ENCODE measurements around the gene PHRF1. TPM values are rescaled to one million over a fixed set of nuclear protein-coding genes. Genes with fewer than 3 reads are reported as not detected.
"Not testable (repeated sequence)": the region's sequence is repeated elsewhere in the genome, so short reads cannot be mapped to it uniquely, and the experiment has no call there.

Gene PHRF1
- total RNA-seq, 2 donors from 2014 or later: 20.8 to 55.2 TPM

GRCh38 chr11:643366-643765 is 67.1 kb downstream of the PHRF1 start:
- no peaks in the 10 kb centered on the region for H3K9me3 ChIP-seq
- no peak overlapping the region for H3K4me3 ChIP-seq
- H3K27ac ChIP-seq: no peak overlapping the region
- intact Hi-C loops (cut with DNase I): no loop called here
- 91% methylated on average over 9 of the region's 9 CpGs for WGBS
- no peaks in the 10 kb centered on the region for H3K4me1 ChIP-seq (replicated peaks)
- TF ChIP-seq CTCF (IDR thresholded peaks at IDR 0.05) (no peak), POLR2A (IDR thresholded peaks at IDR 0.05) (no peak), POLR2AphosphoS5 (IDR thresholded peaks at IDR 0.05) (no peak)
- H3K27me3 ChIP-seq (replicated peaks; ENCODE audit: insufficient read depth): no peaks in the 10 kb centered on the region
- no peak for DNase-seq (ENCODE audit: low spot score)
- peaks cover 0 to 3% of the 10 kb centered on the region in 2 donors for H3K36me3 ChIP-seq

- TF ChIP-seq CTCF (IDR thresholded peaks at IDR 0.05): no peak
- no peak for TF ChIP-seq POLR2AphosphoS5 (IDR thresholded peaks at IDR 0.05)
- no peak for TF ChIP-seq POLR2A (IDR thresholded peaks at IDR 0.05)
- peaks cover 0 to 3% of the 10 kb centered on the region in 2 donors for H3K36me3 ChIP-seq
- H3K27me3 ChIP-seq (replicated peaks; ENCODE audit: insufficient read depth): no peaks in the 10 kb centered on the region
- H3K27ac ChIP-seq: no peak overlapping the region
- no peaks in the 10 kb centered on the region for H3K4me1 ChIP-seq (replicated peaks)
- 84% methylated on average over 50 of the region's 50 CpGs for WGBS
- intact Hi-C loops (cut with DNase I): no loop called here
- no peak for DNase-seq (ENCODE audit: low spot score)
- H3K4me3 ChIP-seq: no peak overlapping the region
- H3K9me3 ChIP-seq: no peaks in the 10 kb centered on the region
Measured at GRCh38 chr11:643849-644738, 67.8 kb downstream of the PHRF1 start.

GRCh38 chr11:645536-645935 is 69.3 kb downstream of the PHRF1 start:
- 92% methylated on average over 16 of the region's 16 CpGs for WGBS
- Histone ChIP-seq H3K36me3 (peaks cover 0 to 3% of the 10 kb centered on the region in 2 donors), H3K4me3 (no peak overlapping the region)

GRCh38 chr11:646214-646613 is 69.9 kb downstream of the PHRF1 start:
- H3K4me1 ChIP-seq (replicated peaks): no peaks in the 10 kb centered on the region
- intact Hi-C loops (cut with DNase I): no loop called here
- 95% methylated on average over 14 of the region's 14 CpGs for WGBS
- no peak overlapping the region for H3K27ac ChIP-seq
- no peaks in the 10 kb centered on the region for H3K27me3 ChIP-seq (replicated peaks; ENCODE audit: insufficient read depth)
- H3K36me3 ChIP-seq: peaks cover 0 to 3% of the 10 kb centered on the region in 2 donors
- no peaks in the 10 kb centered on the region for H3K9me3 ChIP-seq
- no peak for TF ChIP-seq CTCF (IDR thresholded peaks at IDR 0.05)
- no peak for TF ChIP-seq POLR2AphosphoS5 (IDR thresholded peaks at IDR 0.05)
- TF ChIP-seq POLR2A (IDR thresholded peaks at IDR 0.05): no peak
- no peak overlapping the region for H3K4me3 ChIP-seq
- no peak for DNase-seq (ENCODE audit: low spot score)

More at GRCh38 chr11:645536-645935, 69.3 kb downstream of the PHRF1 start:
- intact Hi-C loops (cut with DNase I): no loop called here
- no peaks in the 10 kb centered on the region for H3K9me3 ChIP-seq
- no peak for DNase-seq (ENCODE audit: low spot score)
- no peaks in the 10 kb centered on the region for H3K4me1 ChIP-seq (replicated peaks)
- H3K27me3 ChIP-seq (replicated peaks; ENCODE audit: insufficient read depth): no peaks in the 10 kb centered on the region
- no peak for TF ChIP-seq POLR2AphosphoS5 (IDR thresholded peaks at IDR 0.05)
- H3K27ac ChIP-seq: no peak overlapping the region

GRCh38 chr11:647672-648158 is 71.4 kb downstream of the PHRF1 start:
- DNase-seq (ENCODE audit: low spot score); H3K9me3 ChIP-seq; H3K27ac ChIP-seq; H3K4me1 ChIP-seq (replicated peaks); H3K4me3 ChIP-seq; intact Hi-C loops (cut with DNase I); H3K36me3 ChIP-seq; H3K27me3 ChIP-seq (replicated peaks; ENCODE audit: insufficient read depth): not testable (repeated sequence)
- 88% methylated on average over 11 of the region's 14 CpGs for WGBS

GRCh38 chr11:650482-650881 is 74.2 kb downstream of the PHRF1 start:
- H3K27ac ChIP-seq: no peak overlapping the region
- no peaks in the 10 kb centered on the region for H3K4me1 ChIP-seq (replicated peaks)
- TF ChIP-seq POLR2AphosphoS5 (IDR thresholded peaks at IDR 0.05) (no peak), CTCF (IDR thresholded peaks at IDR 0.05) (no peak), POLR2A (IDR thresholded peaks at IDR 0.05) (no peak)
- no peaks in the 10 kb centered on the region for H3K36me3 ChIP-seq
- no peaks in the 10 kb centered on the region for H3K27me3 ChIP-seq (replicated peaks; ENCODE audit: insufficient read depth)
- DNase-seq (ENCODE audit: low spot score): no peak
- no peak overlapping the region for H3K4me3 ChIP-seq
- 94% methylated on average over 10 of the region's 10 CpGs for WGBS
- H3K9me3 ChIP-seq: no peaks in the 10 kb centered on the region
- intact Hi-C loops (cut with DNase I): no loop called here

- H3K27ac ChIP-seq; intact Hi-C loops (cut with DNase I); H3K27me3 ChIP-seq (replicated peaks; ENCODE audit: insufficient read depth); H3K36me3 ChIP-seq; H3K4me3 ChIP-seq; H3K4me1 ChIP-seq (replicated peaks); H3K9me3 ChIP-seq; DNase-seq (ENCODE audit: low spot score): not testable (repeated sequence)
- 91% methylated on average over 14 of the region's 14 CpGs for WGBS
Measured at GRCh38 chr11:653136-653535, 76.9 kb downstream of the PHRF1 start.

Data from prostate gland (tissue), 2 donors.